SK-N-SH (cell line): Measurements from ENCODE around the gene NFKB2. TPM values are rescaled to one million over a fixed set of nuclear protein-coding genes. Genes with fewer than 3 reads are reported as not detected.

ENCODE experiments used
- CTCF ChIA-PET: fragments of 300-600, 350-600 bp; formaldehyde crosslinking; extraction: SDS; loops from one replicate; lab custom pipeline; 2021; lab: Yijun Ruan, JAX
- POLR2A ChIA-PET: fragments of 350-600 bp; sonication (Branson Sonifier 250); formaldehyde crosslinking; extraction: SDS; loops from one replicate; lab custom pipeline; 2020; ENCODE audit warnings: antibody characterized with exemption, inconsistent platforms; lab: Yijun Ruan, JAX
- DNase-seq: peaks from one replicate; pipeline ENCODE4 v3.0.0; 2012
- H2AFZ ChIP-seq: fragments of 200-600 bp; sonication (generic); 2 replicates; pipeline ENCODE4 v1.8.1; 2016; ENCODE audit warnings: antibody characterized with exemption, mild to moderate bottlenecking, low read depth
- H3F3A ChIP-seq: fragments of 200-600 bp; sonication (generic); replicated peaks from 2 replicates; pipeline ENCODE3; 2016; ENCODE audit warnings: antibody characterized with exemption, mild to moderate bottlenecking; ENCODE audit not compliant: insufficient read depth
- H3K27ac ChIP-seq, 2 experiments: fragments of 200-500 bp in 1 of 2; fragments of 200-600 bp in 1 of 2; sonication (Bioruptor generic) in 1 of 2; sonication (generic), shearing (Covaris generic) in 1 of 2; 2 replicates each; pipeline versions ENCODE4 v1.5.1 to v1.6.1; 2014 to 2016; ENCODE audit warnings: low read depth in 2 of 2, inconsistent platforms in 1 of 2, low read length in 1 of 2, mild to moderate bottlenecking in 1 of 2, mixed read lengths in 1 of 2
- H3K27me3 ChIP-seq: fragments of 200-600 bp; sonication (generic), shearing (Covaris generic); 2 replicates; pipeline ENCODE4 v1.6.1; 2016; ENCODE audit warnings: mixed run types; ENCODE audit not compliant: insufficient read depth
- H3K36me3 ChIP-seq, 2 experiments: fragments of 200-500 bp in 1 of 2; fragments of 200-600 bp in 1 of 2; sonication (Bioruptor generic) in 1 of 2; sonication (generic) in 1 of 2; replicated peaks in 1 of 2; 2 replicates each; pipeline versions ENCODE3 to v1.5.1; 2014 to 2016; ENCODE audit warnings: low read length in 1 of 2, mild to moderate bottlenecking in 1 of 2; ENCODE audit not compliant: insufficient read depth in 2 of 2, control insufficient read depth in 1 of 2
- H3K4me1 ChIP-seq, 2 experiments: fragments of 200-500 bp in 1 of 2; fragments of 200-600 bp in 1 of 2; sonication (Bioruptor generic) in 1 of 2; sonication (generic), shearing (Covaris generic) in 1 of 2; 2 replicates each; pipeline versions ENCODE4 v1.5.1 to v1.6.1; 2014 to 2016; ENCODE audit warnings: low read depth in 1 of 2, low read length in 1 of 2, mixed run types in 1 of 2; ENCODE audit not compliant: insufficient read depth in 2 of 2, control insufficient read depth in 1 of 2
- H3K4me2 ChIP-seq: fragments of 200-600 bp; sonication (generic), shearing (Covaris generic); 2 replicates; pipeline ENCODE4 v1.6.1; 2017; ENCODE audit warnings: mixed run types
- H3K4me3 ChIP-seq, 2 experiments: fragments of 200-500 bp in 1 of 2; fragments of 200-600 bp in 1 of 2; sonication (Bioruptor generic) in 1 of 2; sonication (generic), shearing (Covaris generic) in 1 of 2; 2 replicates each; pipeline versions ENCODE4 v1.5.1 to v1.8.1; 2014 to 2016; ENCODE audit warnings: low read depth in 2 of 2, inconsistent platforms in 1 of 2, low read length in 1 of 2, mild to moderate bottlenecking in 1 of 2, mixed read lengths in 1 of 2, moderate library complexity in 1 of 2
- H3K79me2 ChIP-seq: fragments of 200-600 bp; sonication (generic); 2 replicates; pipeline ENCODE4 v1.8.1; 2017; ENCODE audit warnings: mild to moderate bottlenecking; ENCODE audit not compliant: insufficient read depth
- H3K9ac ChIP-seq: fragments of 200-600 bp; sonication (generic); 2 replicates; pipeline ENCODE4 v1.6.1; 2017; ENCODE audit warnings: mixed run types
- H3K9me2 ChIP-seq: fragments of 200-600 bp; sonication (generic); 2 replicates; pipeline ENCODE4 v1.6.1; 2017; ENCODE audit warnings: mixed run types
- H3K9me3 ChIP-seq: fragments of 200-600 bp; sonication (generic); 2 replicates; pipeline ENCODE4 v1.6.1; 2017; ENCODE audit warnings: mixed run types, mild to moderate bottlenecking, moderate library complexity
- H4K20me1 ChIP-seq: fragments of 200-600 bp; sonication (generic); 2 replicates; pipeline ENCODE4 v1.6.1; 2017; ENCODE audit warnings: mild to moderate bottlenecking, mixed run types; ENCODE audit not compliant: insufficient read depth
- CHD2 ChIP-seq: fragments of 150-350 bp; IDR thresholded peaks from 2 replicates; pipeline ENCODE4 v1.6.1; 2018; ENCODE audit warnings: low read length; ENCODE audit not compliant: partially characterized antibody
- FOSL2 ChIP-seq: IDR thresholded peaks from 2 replicates; pipeline ENCODE4 v1.4.0; 2012; ENCODE audit warnings: low read depth, mild to moderate bottlenecking, moderate library complexity, borderline replicate concordance
- GABPA ChIP-seq: IDR thresholded peaks from 2 replicates; pipeline ENCODE4 v1.4.0; 2012; ENCODE audit warnings: low read depth, mild to moderate bottlenecking
- GATA2 ChIP-seq: sonication (generic); formaldehyde crosslinking; IDR thresholded peaks from 2 replicates; pipeline ENCODE4 v1.5.0; 2020; ENCODE audit warnings: mild to moderate bottlenecking, missing genetic modification reagents
- IRF3 ChIP-seq: fragments of 150-350 bp; IDR thresholded peaks from 2 replicates; pipeline ENCODE4 v1.6.1; 2016; ENCODE audit warnings: mild to moderate bottlenecking, low read depth, low read length
- MAX ChIP-seq: IDR thresholded peaks from 2 replicates; pipeline ENCODE4 v1.4.0; 2012; ENCODE audit warnings: low read depth
- MXI1 ChIP-seq: IDR thresholded peaks from 2 replicates; pipeline ENCODE4 v1.6.1; 2012; ENCODE audit warnings: mild to moderate bottlenecking, low read depth, low read length, improper control_type of control experiment
- NFIC ChIP-seq: IDR thresholded peaks from 2 replicates; pipeline ENCODE4 v1.4.0; 2012; ENCODE audit warnings: borderline replicate concordance
- NRF1 ChIP-seq: IDR thresholded peaks from 2 replicates; pipeline ENCODE4 v1.6.1; 2012; ENCODE audit warnings: low read depth, mild to moderate bottlenecking, low read length
- PBX3 ChIP-seq: IDR thresholded peaks from 2 replicates; pipeline ENCODE4; 2012
- POLR2AphosphoS5 ChIP-seq: IDR thresholded peaks from 2 replicates; pipeline ENCODE4 v1.6.1; 2012; ENCODE audit warnings: low read depth, low read length
- RFX5 ChIP-seq: IDR thresholded peaks from 2 replicates; pipeline ENCODE4 v1.6.1; 2012; ENCODE audit warnings: mild to moderate bottlenecking, improper control_type of control experiment, low read length
- RXRA ChIP-seq: IDR thresholded peaks from 2 replicates; pipeline ENCODE4 v1.4.0; 2012; ENCODE audit warnings: low read depth, mild to moderate bottlenecking, borderline replicate concordance
- TCF12 ChIP-seq: IDR thresholded peaks from 2 replicates; pipeline ENCODE4 v1.4.0; 2012
- TEAD4 ChIP-seq: IDR thresholded peaks from 2 replicates; pipeline ENCODE4 v1.4.0; 2012; ENCODE audit warnings: mild to moderate bottlenecking, borderline replicate concordance; ENCODE audit not compliant: insufficient read depth
- WGBS: methylation state at CpG from one replicate; pipeline ENCODE4 v1.1.6; 2017; ENCODE audit warnings: low lambda C conversion rate; 5-methylcytosine and 5-hydroxymethylcytosine counted together
- polyA plus RNA-seq, 3 experiments: library from polyadenylated mRNA; depleted of rRNA; stranded (reverse); fragments of >200 nt; gene quantifications; 2 replicates each; pipeline ENCODE4 v1.2.3, GENCODE V29; 2012
- TF ChIP-seq, protein P1 (sequence below): fragments of 200-600 bp; sonication (generic); IDR thresholded peaks from 2 replicates; pipeline ENCODE4 v1.6.1; 2017; ENCODE audit warnings: antibody characterized with exemption, mild to moderate bottlenecking, moderate library complexity

NFKB2 gene
- polyA plus RNA-seq, 1 of the 3 experiments (the other 2 are of a cell fraction) = 26.6 TPM

GRCh38 chr10:102381983-102382382, 13.5 kb upstream of the NFKB2 start (continued):
- TF ChIP-seq NFIC (no peak), MXI1 (no peak), POLR2AphosphoS5 (no peak), PBX3 (no peak)

DNA sequence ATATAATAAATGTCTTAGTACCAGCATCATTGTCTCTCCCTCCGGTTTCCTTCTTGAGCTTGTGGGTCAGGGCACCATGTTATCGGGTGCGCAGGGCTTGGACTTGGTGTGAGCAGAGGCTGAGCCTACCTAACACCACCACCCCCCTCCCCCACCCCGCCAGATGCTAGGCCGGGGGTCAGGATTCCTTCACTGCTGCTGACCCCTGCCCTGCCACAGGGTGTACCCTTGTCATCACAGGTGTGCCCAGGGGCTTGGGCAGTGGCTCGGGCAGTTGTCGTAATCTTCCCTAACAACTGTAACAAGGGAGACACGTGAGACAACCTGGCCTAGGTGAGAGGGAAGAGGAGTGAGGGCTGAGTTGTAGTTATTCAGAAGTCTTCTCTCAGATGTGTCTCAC, 12.6 kb upstream of the NFKB2 start:
- no peak for DNase-seq
- no peak for TF ChIP-seq CHD2
- TF ChIP-seq, protein P1, sequence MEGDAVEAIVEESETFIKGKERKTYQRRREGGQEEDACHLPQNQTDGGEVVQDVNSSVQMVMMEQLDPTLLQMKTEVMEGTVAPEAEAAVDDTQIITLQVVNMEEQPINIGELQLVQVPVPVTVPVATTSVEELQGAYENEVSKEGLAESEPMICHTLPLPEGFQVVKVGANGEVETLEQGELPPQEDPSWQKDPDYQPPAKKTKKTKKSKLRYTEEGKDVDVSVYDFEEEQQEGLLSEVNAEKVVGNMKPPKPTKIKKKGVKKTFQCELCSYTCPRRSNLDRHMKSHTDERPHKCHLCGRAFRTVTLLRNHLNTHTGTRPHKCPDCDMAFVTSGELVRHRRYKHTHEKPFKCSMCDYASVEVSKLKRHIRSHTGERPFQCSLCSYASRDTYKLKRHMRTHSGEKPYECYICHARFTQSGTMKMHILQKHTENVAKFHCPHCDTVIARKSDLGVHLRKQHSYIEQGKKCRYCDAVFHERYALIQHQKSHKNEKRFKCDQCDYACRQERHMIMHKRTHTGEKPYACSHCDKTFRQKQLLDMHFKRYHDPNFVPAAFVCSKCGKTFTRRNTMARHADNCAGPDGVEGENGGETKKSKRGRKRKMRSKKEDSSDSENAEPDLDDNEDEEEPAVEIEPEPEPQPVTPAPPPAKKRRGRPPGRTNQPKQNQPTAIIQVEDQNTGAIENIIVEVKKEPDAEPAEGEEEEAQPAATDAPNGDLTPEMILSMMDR = no peak
- no peak for TF ChIP-seq RFX5
- TF ChIP-seq RXRA = no peak
- no peak for TF ChIP-seq FOSL2
- no peak for TF ChIP-seq TEAD4
- no peak for TF ChIP-seq NRF1
- TF ChIP-seq TCF12 = no peak
- no peak for TF ChIP-seq GATA2 (CRISPR knock-in tag)
- Histone ChIP-seq H4K20me1 (no peaks in the 10 kb centered on the region), H3K4me1 (no peaks in the 10 kb centered on the region; a peak in 1 of 4 replicates), H3K4me3 (no peak overlapping the region), H3K9me3 (no peaks in the 10 kb centered on the region), H3K9ac (no peak overlapping the region), H2AFZ (no peak overlapping the region), H3K79me2 (no peaks in the 10 kb centered on the region), H3F3A (no peaks in the 10 kb centered on the region), H3K27ac (no peak overlapping the region), H3K9me2 (no peaks in the 10 kb centered on the region), H3K36me3 (peaks cover 0 to 28% of the 10 kb centered on the region in 2 experiments), H3K27me3 (no peaks in the 10 kb centered on the region), H3K4me2 (no peak overlapping the region)
- ChIA-PET POLR2A (no interaction called here), CTCF (interaction anchor here (0.7 to 9.2 kb wide), 7 partner anchors 10 to 153 kb away, joined by 3 to 77 read pairs (median 3); no protein-coding TSS in a partner anchor)
- 95% methylated on average over 6 of the region's 8 CpGs for WGBS

- Histone ChIP-seq H3K4me3 (no peak overlapping the region), H3K4me1 (no peaks in the 10 kb centered on the region; a peak in 1 of 4 replicates), H3K27ac (no peak overlapping the region), H2AFZ (no peak overlapping the region), H3K4me2 (no peak overlapping the region), H3K9me2 (no peaks in the 10 kb centered on the region), H3F3A (no peaks in the 10 kb centered on the region), H3K36me3 (peaks cover 0 to 26% of the 10 kb centered on the region in 2 experiments), H3K9ac (no peak overlapping the region), H3K79me2 (no peaks in the 10 kb centered on the region), H3K27me3 (no peaks in the 10 kb centered on the region), H4K20me1 (no peaks in the 10 kb centered on the region), H3K9me3 (no peaks in the 10 kb centered on the region)
- ChIA-PET POLR2A (no interaction called here), CTCF (interaction anchor here (1.4 to 9.2 kb wide), 10 partner anchors 10 to 215 kb away, joined by 3 to 77 read pairs (median 12); partner anchors contain the start of gene FBXL15)
- TF ChIP-seq MAX = no peak
- TF ChIP-seq NRF1 = no peak
- TF ChIP-seq, protein P1 = peak; percentile 18; the same call in 1 of the 2 replicates
- TF ChIP-seq IRF3 = no peak
- no peak for TF ChIP-seq GABPA
- TF ChIP-seq NFIC = no peak
- TF ChIP-seq FOSL2 = no peak
- DNase-seq = no peak
- 87% methylated on average over 6 of the region's 6 CpGs for whole genome bisulfite sequencing
Measured at GRCh38 chr10:102384053-102384452, 11.5 kb upstream of the NFKB2 start.
